Kidney epithelial cell (primary cell): ENCODE measurements around the gene COX19. TPM values are rescaled to one million over a fixed set of nuclear protein-coding genes. Genes with fewer than 3 reads are reported as not detected.

Source experiments
- DNase-seq: peaks from one replicate; pipeline ENCODE4 v3.0.0-alpha.2; 2010; ENCODE audit warnings: low read depth
- H3K27me3 ChIP-seq: 2 replicates; pipeline ENCODE4 v1.6.0; 2011; ENCODE audit warnings: low read length; ENCODE audit not compliant: control insufficient read depth, insufficient read depth
- H3K36me3 ChIP-seq: 2 replicates; pipeline ENCODE4 v1.5.1; 2011; ENCODE audit warnings: low read length; ENCODE audit not compliant: control insufficient read depth, insufficient read depth
- H3K4me3 ChIP-seq: 2 replicates; pipeline ENCODE4 v1.5.1; 2011; ENCODE audit warnings: low read depth, mild to moderate bottlenecking, control low read depth, low read length
- CTCF ChIP-seq: IDR thresholded peaks from 2 replicates; pipeline ENCODE4 v1.5.1; 2011; ENCODE audit warnings: mild to moderate bottlenecking, moderate library complexity, low read length, control low read depth, inconsistent platforms; ENCODE audit not compliant: insufficient read depth, poor library complexity, severe bottlenecking
- total RNA-seq: library from RNA; depleted of rRNA; stranded (reverse); fragments of >200 nt; gene quantifications from 2 replicates; pipeline ENCODE4 v1.2.3, GENCODE V29; 2015

Gene COX19
- total RNA-seq, 1 donor from 2014 or later = 15.5 TPM

- no peak overlapping the region for H3K4me3 ChIP-seq
- no peak for TF ChIP-seq CTCF
- peaks cover 2% of the 10 kb centered on the region for H3K36me3 ChIP-seq
- H3K27me3 ChIP-seq = no peaks in the 10 kb centered on the region
- no peak for DNase-seq
Measured at GRCh38 chr7:1021366-1021765, 46.0 kb upstream of the COX19 start.

GRCh38 chr7:1020849-1021251, 45.5 kb upstream of the COX19 start:
- Histone ChIP-seq H3K27me3 (no peaks in the 10 kb centered on the region), H3K36me3 (no peaks in the 10 kb centered on the region), H3K4me3 (no peak overlapping the region)
- DNase-seq = no peak
- no peak for TF ChIP-seq CTCF

GRCh38 chr7:1019789-1020610, 44.7 kb upstream of the COX19 start:
- no peaks in the 10 kb centered on the region for H3K36me3 ChIP-seq
- TF ChIP-seq CTCF = no peak
- H3K27me3 ChIP-seq = no peaks in the 10 kb centered on the region
- DNase-seq = no peak
- H3K4me3 ChIP-seq = no peak overlapping the region

GRCh38 chr7:1019255-1019785, 44.0 kb upstream of the COX19 start:
- Histone ChIP-seq H3K27me3 (no peaks in the 10 kb centered on the region), H3K4me3 (no peak overlapping the region), H3K36me3 (no peaks in the 10 kb centered on the region)
- no peak for TF ChIP-seq CTCF
- DNase-seq = no peak

- no peak for TF ChIP-seq CTCF
- Histone ChIP-seq H3K27me3 (no peaks in the 10 kb centered on the region), H3K4me3 (no peak overlapping the region), H3K36me3 (no peaks in the 10 kb centered on the region)
- no peak for DNase-seq
Measured at GRCh38 chr7:1018334-1018695, 43.0 kb upstream of the COX19 start.
